T-helper 22 cell (primary cell): ENCODE measurements around the gene SF3B2.
"Not testable (repeated sequence)": the region's sequence is repeated elsewhere in the genome, so short reads cannot be mapped to it uniquely, and the experiment has no call there.

ENCODE experiments used
- DNase-seq: peaks from one replicate; pipeline ENCODE4 v3.0.0-alpha.2; 2020; ENCODE audit warnings: low read depth

SF3B2 gene

DNA sequence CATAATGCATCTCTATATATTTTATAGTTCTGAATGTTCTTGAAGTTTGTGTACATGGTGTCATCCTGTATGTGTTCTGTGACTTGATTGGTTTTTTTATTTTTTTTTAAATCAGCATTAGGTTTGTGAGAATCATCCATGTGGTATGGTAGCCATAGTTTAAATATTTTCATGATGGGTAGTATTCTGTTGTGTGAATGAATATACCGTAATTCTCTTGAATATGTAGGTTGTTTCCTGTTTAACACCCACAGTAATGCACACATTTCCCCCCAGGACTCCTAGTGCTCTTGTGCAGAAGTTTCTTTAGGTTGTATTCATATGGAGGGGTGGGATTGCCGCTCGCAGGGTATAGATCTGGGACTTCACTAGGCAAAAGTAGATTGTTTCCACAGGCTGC is 19.9 kb downstream of the SF3B2 start:
- DNase-seq: no peak

DNA sequence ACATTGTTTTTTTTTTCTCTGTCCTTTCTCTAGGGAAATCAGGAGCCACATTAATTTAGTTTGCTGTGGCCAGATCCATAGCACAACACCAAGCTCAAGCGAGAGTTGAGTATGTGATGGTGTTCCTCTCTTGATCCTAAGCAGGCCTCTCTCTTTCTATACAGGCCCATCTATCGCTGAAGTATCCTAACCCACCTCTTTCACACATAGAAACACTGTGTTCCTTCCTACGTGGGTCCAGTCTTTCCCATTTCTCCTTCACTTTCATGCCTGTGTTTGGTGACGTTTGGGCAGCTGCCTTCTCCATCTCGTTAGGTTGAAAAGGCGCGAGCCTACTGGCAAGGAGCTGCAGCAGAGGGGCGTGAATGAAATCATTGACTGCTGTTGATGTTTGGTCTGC is 20.4 kb downstream of the SF3B2 start:
- no peak for DNase-seq

DNA sequence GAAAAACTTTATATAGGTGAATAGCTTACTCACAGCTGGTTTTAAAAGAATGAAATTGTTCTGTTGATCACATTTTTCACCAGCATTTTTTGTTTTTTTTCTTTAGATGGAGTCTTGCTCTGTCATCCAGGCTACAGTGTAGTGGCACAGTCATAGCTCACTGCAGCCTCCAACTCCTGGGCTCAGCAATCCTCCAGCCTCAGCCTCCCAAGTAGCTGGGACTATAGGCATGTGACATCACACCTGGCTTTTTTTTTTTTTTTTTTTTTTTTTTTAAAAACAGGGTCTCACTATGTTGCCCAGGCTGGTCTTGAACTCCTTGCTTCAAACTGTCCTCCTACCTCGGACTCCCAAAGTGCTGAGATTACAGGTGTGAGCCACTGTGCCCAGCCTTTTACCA is 21.5 kb downstream of the SF3B2 start:
- DNase-seq: no peak

DNA sequence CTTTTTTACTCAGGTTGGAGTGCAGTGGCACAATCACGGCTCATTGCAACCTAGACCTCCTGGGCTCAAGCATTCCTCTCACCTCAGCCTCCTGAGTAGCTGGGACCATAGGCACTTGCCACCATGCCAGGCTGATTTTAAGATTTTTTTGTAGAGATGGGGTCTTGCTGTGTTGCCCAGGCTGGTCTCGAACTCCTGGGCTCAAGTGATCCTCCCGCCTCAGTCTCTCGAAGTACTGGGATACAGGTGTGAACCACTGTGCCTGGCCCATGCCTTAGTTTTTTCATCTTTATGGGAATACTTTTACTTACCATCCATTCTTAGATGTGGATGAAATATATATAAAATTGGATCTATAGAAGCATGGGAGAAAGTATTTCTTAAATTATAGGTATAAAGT is 23.1 kb downstream of the SF3B2 start:
- DNase-seq: no peak

DNA sequence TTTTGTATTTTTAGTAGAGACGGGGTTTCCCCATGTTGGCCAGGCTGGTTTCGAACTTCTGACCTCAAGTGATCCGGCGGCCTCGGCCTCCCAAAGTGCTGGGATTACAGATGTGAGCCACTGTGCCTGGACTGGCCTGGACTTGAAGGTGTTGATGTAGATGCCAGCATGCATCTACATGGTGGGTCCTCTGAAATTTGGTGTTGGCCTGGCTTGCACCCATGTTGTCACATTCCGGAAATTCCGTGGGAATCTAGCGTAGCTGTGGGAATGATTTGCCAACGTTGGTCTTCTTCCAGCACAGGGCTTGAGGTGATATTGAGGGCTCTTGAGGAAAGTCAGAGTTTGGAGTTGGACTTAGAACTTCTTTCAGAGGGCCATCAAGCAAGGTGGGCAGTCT is 24.4 kb downstream of the SF3B2 start:
- no peak for DNase-seq

DNA sequence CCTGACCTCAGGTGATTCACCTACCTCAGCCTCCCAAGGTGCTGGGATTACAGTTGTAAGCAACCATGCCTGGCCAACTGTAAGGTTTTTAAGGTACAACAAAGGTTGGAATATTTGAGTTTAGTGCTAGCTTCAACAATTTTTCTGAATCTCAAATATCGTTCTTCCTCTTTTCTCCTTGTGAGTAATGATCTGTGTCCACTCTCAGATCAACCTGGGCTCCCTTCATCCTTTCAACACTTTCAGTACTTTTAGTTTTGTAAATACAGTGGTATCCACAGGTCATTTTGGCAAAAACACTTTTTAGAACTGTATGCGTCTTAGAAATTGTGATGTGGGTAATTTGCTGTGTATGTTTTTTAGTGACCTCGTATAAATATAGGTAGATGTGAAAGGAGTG is 25.8 kb downstream of the SF3B2 start:
- DNase-seq: no peak

DNA sequence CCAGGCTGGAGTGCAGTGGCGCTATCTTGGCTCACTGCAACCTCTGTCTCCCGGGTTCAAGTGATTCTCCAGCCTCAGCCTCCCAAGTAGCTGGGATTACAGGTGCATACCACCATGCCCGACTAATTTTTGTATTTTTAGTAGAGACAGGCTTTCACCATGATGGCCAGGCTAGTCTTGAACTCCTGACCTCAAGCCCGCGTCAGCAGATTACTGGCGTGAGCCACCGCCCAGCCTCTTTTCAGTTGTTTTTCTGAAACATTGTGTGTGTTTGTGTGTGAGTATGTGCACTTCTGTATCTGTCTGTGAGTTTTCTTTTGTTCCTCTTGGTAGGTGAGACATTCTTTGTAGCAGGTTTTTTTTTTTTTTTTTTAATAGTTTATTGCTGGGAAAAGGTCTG is 26.8 kb downstream of the SF3B2 start:
- not testable (repeated sequence) for DNase-seq

DNA sequence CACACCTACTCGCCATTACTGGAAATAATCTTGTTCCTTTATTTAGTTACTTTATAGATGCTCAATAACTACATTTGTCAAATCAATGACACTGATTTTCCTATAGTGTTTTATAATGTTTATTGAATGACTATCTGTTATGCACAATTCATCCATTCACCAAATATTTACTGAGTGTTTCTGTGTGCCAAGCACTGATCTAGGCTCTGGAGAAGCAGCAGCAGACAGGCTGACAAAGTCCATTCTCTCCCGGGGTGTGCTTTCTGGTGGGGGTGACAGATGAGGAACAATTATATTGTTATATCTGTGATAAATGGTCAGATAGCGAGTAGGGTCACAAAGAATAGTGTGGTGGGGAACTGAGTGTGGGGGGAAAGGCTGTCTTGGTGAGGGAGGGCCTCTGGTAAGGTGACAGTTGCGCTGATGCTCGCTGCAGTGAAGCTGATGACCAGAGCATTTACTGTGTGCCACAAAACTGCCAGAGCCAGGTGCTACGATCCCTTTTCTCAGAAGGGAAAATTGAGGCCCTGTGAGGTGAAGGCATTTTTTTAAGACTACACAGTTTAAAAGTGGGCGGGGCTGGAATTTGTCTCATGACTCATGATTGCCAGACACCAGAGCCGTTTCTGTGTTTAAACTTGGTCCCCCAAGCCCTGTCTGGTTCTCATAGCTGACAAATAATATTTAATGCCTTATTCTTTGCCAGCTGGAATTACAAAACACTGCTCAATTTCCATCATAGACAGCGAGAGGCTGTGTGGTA is 28.1 kb downstream of the SF3B2 start:
- peak; percentile 65 for DNase-seq

DNA sequence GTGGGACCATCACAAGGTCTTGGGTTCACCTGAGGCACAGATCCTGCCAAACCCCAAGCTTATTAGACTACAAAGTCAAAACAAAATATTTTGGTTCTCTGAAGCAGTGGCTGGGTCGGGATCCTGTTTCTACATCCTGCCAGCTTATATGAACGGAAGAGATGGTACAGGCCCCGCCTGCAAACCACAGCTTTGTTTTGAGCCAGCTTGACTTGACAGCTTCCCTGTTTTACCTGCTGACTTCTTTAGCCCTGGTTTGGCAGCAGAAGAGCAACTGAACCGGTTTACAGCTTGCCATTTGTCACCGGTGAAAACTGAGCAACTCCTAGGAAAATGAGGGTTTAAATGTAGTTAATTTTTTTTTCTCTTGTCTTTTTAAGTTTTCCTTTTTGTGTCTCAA is 29.3 kb downstream of the SF3B2 start:
- peak; percentile 72 for DNase-seq

DNA sequence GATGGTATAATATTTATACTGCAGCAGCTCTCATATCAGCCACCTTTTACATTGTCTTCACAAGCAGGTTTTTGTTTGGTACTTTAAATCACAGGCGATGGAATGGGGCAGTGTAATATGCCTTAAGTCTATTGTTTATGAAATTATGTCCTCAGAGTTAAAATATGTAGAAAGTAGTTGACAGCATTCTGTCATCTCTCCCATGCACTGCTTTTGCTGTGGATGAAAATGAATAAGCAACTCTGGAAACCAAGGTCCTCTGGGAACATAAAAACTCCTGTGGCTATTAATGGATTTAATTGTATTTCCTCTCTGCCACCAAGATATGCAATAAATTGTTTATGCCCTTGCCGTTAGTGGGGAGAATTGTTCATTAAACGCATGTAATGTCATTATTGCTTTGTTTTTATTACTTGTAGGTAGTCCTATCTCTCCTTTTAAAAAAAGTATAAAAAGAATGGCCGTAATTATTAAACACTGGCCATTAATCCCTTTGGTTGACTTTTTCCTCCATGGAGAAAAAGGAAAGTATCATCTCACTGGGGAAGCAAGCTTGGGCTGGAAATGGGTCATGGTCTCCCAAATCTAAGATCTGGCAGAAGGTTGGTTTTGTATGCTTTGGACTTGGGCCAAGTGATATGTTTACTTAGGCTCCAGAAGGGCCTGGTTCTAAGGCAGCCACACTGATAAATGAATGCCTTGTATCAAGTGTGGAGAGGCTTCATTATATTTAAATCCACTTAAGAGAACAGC is 31.0 kb downstream of the SF3B2 start:
- DNase-seq: no peak

DNA sequence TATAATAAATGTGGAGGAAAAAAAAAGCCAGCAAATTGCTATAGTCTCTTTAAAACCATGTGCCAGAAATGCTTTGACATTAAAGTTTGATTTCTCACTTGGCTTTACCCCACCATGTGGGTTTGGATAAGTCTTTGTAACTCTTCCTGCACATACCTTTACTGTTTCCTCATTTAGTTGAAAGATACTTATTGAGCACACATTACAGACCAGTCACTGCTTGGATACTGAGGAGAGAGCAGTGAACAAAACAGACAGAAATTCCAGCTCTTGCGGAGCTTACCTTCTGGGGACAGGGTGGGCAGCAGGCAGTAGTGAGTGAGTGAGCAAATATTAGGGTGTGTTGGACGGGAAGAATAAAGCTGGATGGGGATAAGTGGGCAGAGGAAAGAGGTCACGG is 31.6 kb downstream of the SF3B2 start:
- DNase-seq: no peak

DNA sequence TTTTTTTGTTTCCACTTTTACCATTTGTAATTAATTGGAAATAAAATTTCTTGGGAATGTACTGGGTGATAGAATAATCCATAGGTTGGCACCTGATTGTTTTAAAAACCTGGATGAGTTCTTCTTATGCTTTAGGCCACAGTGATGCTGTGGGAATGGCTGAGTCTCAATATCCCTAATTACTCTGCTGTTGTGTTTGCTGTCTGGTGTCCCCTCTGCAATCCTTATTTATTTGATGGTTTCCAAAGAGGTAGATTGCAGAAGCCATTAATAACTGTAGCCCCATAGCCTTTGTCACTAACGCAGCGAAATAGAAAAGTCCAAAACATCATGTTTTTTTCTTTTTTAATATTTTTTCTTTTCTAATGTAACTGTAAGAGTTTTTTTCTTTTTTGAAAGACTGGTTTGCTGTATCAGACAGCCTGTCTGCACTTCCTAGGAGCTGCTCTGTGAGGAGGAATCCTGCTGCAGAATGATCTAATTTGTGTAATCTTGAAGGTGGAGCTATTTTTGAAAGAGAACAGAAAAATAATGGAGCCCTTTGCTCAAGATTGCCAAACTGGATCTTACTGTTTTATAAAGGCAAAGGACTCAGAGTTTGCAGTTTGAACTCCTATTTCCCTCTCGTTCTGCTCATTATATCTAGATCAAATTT is 32.8 kb downstream of the SF3B2 start:
- DNase-seq: no peak

DNA sequence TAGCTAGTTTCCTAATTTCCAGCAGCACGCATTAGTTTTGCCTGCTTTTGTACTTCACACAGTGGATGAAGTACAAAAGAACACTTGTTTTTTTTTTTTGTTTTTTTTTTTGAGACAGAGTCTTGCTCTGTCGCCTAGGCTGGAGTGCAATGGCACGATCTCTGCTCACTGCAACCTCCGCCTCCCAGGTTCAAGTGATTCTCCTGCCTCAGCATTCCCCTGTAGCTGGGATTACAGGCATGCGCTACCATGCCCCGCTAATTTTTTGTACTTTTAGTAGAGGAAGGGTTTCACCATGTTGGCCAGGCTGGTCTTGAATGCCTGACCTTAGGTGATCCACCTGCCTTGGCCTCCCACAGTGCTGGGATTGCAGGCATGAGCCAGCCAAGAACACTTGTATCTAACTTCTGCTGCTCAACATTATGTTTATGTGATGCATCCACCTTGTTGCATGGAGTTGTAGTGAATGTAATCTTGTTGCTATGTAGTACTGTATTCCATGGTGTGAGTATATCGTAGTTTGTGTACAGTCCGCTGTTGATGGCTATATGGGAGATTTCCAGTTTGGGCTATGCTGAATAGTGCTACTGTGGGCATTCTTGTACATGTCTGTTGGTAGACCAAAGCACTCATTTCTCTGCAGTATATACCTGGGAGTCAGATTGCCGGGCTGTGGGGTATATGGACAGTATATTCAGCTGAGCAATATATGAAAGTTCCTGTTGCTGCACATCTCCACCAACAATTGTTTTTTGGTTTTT is 35.2 kb downstream of the SF3B2 start:
- DNase-seq: no peak

DNA sequence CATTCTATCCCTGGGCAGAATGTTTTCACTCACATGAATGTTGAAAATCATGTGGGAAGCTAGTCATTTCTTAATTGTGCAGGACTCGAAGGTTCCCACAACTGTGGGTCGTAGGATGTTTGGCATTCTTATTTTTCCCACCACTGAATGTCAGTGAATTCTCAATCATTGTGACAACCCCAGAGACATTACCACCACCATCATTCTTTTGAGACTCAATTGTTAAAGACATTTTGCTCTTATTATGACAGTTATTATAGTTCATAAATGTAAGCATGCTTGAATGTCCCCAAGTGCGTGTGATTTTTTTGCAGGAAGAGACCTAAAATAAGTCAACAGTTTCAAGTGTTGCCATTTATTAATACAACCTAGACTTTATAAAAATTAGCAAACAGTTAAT is 36.9 kb downstream of the SF3B2 start:
- no peak for DNase-seq

DNA sequence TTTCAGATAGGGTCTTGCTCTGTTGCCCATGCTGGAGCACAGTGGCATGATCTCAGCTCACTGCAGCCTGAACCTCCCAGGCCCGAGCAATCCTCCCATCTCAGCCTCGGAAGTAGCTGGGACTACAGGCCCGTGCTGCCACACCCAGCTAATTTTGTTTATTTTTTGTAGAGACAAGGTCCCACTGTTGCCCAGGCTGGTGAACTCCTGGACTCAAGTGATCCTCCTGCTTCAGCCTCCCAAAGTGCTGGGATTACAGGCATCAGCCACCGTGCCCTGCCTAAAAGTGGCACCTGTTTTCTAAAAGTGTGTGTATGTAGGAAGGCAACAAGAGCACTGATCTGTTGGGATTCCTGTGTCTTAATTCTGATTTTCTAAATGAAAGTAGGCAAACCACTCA is 38.1 kb downstream of the SF3B2 start:
- no peak for DNase-seq

DNA sequence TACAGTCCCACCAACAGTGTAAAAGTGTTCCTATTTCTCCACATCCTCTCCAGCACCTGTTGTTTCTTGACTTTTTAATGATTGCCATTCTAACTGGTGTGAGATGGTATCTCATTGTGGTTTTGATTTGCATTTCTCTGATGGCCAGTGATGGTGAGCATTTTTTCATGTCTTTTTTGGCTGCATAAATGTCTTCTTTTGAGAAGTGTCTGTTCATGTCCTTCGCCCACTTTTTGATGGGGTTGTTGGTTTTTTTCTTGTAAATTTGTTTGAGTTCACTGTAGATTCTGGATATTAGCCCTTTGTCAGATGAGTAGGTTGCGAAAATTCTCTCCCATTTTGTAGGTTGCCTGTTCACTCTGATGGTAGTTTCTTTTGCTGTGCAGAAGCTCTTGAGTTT is 40.0 kb downstream of the SF3B2 start:
- DNase-seq: not testable (repeated sequence)

DNA sequence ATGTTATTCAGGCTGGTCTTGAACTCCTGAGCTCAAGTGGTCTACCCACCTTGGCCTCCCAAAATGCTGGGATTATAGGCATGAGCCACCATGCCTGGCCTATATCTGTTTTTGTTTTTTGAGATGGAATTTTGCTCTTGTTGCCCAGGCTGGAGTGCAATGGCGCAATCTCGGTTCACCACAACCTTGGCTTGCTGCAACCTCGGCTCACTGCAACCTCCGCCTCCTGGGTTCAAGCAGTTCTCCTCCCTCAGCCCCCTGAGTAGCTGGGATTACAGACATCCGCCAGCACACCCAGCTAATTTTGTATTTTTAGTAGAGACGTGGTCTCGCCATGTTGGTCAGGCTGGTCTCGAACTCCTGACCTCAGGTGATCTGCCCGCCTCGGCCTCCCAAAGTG is 47.6 kb downstream of the SF3B2 start:
- not testable (repeated sequence) for DNase-seq

DNA sequence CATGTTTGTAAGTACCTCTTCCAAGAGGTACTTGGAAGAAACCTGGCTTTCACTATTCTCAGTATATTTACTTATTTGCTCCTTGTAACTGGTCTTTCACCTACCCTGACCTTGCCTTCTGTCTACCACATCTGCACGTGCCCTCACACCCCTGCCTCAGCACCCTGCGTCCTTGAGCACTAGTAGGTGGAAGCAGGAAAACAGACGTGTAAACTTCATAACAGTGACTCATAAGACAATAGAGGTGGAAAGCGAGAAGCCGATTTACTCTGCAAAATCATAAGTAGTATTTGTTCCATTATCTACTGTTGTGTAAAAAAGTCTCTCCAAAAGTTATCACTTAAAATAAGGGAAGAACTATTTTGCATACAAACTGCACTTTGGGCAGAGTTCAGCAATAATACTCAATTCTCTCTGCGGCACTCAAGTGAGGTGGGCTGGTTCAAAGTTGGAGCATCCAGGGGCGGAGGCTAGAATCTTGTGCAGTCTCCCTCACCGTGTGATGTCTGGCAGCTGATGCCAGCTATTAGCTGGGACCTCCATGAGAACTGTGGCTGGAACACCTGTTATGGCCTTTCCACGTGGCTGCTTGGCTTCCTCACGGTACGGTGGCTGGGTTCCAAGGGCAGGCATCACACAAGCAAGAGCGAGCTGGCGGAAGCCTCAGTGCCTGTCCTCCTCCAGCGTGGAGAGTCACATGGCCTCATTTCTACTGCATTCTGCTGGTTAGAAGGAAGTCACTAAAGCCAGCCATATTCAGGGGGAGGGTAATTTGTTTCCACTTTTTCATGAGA is 48.3 kb downstream of the SF3B2 start:
- DNase-seq: peak; percentile 46

DNA sequence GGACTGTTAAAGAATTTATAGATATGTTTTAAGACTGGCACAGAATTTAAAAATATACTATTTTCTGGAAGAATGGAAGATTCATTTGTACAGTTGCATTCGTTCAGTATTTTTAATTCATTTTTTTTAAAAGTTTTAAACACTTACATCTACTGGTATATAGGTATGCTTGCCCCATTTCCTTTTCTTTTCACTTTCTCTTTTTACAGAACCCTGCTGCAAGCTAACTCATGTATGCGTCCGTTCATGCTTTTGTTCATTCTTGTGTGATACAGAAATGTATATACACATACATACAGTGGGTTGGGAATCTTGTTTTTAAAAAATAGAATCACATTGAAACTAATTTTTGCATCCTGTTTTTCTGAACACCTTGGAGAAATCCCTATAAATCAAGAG is 48.9 kb downstream of the SF3B2 start:
- no peak for DNase-seq

DNA sequence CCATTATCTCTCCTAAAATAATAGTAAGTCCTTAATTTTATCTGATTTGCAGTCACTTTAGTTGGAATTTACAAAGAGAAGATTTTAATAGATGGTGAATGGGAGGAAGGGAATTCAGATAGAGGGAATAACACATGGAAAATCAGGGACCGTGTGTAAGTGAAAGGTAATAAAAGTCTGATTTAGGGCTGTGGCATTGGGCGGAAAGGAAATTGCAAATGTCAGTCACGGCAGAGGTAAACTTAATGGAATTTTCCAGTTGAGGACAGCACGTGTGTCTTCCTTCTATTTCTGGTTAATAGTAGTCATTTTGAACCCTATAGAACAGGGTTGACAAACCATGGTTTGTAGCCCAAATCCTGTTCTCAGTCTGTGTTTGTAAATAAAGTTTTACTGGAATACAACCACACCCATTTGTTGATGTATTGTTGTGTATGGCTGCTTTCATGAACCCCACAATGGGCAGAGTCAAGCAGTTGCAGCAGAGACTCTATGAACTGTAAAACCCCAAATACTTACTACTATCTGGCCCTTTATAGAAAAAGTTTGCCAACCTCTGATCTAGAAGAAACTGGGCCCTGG is 52.0 kb downstream of the SF3B2 start:
- no peak for DNase-seq
